WI38 (cell line): ENCODE results near the gene RAPGEF4.

Experiments
- H3K4me3 ChIP-seq: 2 replicates; pipeline ENCODE4 v1.5.1; 2011; ENCODE audit warnings: low read depth, mild to moderate bottlenecking, control low read depth, low read length
- TF ChIP-seq, protein P1 (sequence below): IDR thresholded peaks from 2 replicates; pipeline ENCODE4 v1.5.1; 2012; ENCODE audit warnings: low read depth, mild to moderate bottlenecking, control low read depth, low read length

Gene RAPGEF4

DNA sequence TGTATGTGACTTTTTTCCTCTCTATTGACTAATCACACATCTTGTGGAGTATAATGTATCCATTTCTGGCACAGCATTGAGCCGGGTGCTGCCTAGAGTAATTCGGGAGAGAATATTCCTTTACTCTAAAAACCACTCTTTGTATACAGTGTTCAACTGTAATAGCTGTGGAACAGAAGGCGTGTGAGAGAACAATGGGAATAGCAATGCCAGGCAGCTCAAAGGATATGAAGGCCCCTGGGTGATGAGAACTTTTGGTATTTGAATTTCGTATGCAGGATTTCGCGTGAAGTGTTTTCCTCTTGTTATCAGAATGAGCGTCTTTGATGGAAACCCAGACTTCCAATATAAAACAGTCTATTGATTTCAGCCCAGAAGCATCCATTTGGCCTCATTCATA is 255.4 kb downstream of the RAPGEF4 start:
- TF ChIP-seq, protein P1, sequence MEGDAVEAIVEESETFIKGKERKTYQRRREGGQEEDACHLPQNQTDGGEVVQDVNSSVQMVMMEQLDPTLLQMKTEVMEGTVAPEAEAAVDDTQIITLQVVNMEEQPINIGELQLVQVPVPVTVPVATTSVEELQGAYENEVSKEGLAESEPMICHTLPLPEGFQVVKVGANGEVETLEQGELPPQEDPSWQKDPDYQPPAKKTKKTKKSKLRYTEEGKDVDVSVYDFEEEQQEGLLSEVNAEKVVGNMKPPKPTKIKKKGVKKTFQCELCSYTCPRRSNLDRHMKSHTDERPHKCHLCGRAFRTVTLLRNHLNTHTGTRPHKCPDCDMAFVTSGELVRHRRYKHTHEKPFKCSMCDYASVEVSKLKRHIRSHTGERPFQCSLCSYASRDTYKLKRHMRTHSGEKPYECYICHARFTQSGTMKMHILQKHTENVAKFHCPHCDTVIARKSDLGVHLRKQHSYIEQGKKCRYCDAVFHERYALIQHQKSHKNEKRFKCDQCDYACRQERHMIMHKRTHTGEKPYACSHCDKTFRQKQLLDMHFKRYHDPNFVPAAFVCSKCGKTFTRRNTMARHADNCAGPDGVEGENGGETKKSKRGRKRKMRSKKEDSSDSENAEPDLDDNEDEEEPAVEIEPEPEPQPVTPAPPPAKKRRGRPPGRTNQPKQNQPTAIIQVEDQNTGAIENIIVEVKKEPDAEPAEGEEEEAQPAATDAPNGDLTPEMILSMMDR, result no peak
- no peak overlapping the region for H3K4me3 ChIP-seq

- TF ChIP-seq, protein P1, result no peak
- H3K4me3 ChIP-seq, result no peak overlapping the region
These were observed 257.5 kb downstream of the RAPGEF4 start for GRCh38 chr2:172993139-172993538.

GRCh38 chr2:172993931-172994717 is 258.5 kb downstream of the RAPGEF4 start:
- TF ChIP-seq, protein P1, result no peak
- no peak overlapping the region for H3K4me3 ChIP-seq

- H3K4me3 ChIP-seq, result no peak overlapping the region
- TF ChIP-seq, protein P1, result no peak
These were observed 259.2 kb downstream of the RAPGEF4 start for GRCh38 chr2:172994864-172995263.

DNA sequence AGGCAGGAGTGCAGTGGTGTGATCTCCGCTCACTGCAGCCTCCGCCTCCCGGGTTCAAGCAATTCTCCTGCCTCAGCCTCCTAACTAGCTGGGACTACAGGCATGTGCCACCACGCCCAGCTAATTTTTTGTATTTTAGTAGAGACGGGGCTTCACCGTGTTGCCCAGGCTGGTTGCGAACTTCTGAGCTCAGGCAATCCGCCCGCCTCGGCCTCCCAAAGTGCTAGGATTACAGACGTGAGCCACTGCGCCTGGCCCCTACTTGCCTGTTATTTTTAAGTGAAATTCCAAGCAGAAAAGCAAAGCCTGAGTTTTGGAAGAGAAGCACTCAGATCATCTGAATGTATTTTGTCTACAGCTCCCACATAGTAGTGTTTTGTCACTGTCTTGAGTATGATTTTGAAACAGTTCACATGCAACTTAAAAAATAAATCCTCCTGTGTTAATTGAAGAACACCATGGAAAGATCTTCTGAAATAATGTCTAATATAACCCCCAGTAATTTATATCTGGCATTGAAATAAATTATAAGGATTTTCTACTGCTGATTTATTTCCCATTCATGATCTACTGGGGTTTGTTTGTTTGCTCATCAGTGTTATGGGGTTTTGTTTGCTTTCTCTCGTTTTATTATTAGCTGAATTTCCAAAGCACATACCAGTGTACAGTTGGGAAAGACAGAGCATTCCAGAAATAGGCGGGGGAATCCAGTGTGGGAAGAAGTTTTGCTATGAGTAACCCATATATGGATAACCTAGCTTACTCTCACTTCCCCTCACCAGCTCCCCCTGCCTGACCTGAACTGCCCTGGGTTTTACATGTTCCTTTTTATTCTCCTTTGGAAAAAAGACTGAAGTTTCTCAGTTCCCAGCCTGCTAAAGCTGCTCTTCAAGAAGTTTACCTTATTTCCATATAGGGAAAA is 259.9 kb downstream of the RAPGEF4 start:
- no peak overlapping the region for H3K4me3 ChIP-seq
- TF ChIP-seq, protein P1, result 0 out of 2 replicates have a peak, but pooled peaks have one; percentile 29

- no peak overlapping the region for H3K4me3 ChIP-seq
- TF ChIP-seq, protein P1, result no peak
These were observed 260.8 kb downstream of the RAPGEF4 start for GRCh38 chr2:172996387-172996961.
